ENCODE measurements around the gene GAS7. TPM values are rescaled to one million over a fixed set of nuclear protein-coding genes. Genes with fewer than 3 reads are reported as not detected.

The GAS7 gene
- total RNA-seq, 1 donor from 2014 or later = 2.9 TPM

DNA sequence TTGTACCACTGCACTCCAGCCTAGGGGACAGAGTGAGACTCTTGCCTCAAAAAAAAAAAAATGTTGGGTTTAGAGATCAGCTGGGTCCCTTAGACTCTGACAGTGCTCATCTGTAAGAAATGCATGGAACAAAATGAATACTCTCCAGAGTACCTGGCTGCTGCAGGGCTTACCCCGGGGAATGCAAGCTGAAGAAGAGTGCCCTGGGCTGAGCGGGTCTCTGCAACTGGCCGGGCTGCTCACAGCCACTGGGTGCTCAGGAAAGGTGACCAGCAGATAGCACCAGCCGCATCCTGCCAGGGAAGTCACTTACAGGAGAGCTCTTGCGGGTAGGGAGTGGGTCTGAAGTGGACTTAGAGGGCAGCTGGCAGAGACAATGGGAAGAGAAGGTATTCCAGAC is 82.1 kb downstream of the GAS7 start:
- H3K27ac Mint-ChIP-seq = no peak overlapping the region
- peaks cover 2% of the 10 kb centered on the region for H3K27me3 Mint-ChIP-seq (ENCODE audit: insufficient read depth, low read depth)
- H3K9ac ChIP-seq = no peak overlapping the region
- no peak overlapping the region for H3K4me2 ChIP-seq
- no peaks in the 10 kb centered on the region for H3K36me3 Mint-ChIP-seq
- H3K4me3 Mint-ChIP-seq = no peak overlapping the region
- no peaks in the 10 kb centered on the region for H3F3A ChIP-seq (ENCODE audit: low read depth)
- no peaks in the 10 kb centered on the region for H3K27me3 ChIP-seq
- no peak for DNase-seq (ENCODE audit: low spot score)
- no peaks in the 10 kb centered on the region for H3K79me2 ChIP-seq (ENCODE audit: low read depth)
- H3K9me3 Mint-ChIP-seq = peaks cover 10% of the 10 kb centered on the region
- no peaks in the 10 kb centered on the region for H4K20me1 ChIP-seq (ENCODE audit: low read depth)
- H3K4me1 Mint-ChIP-seq = peaks cover 28% of the 10 kb centered on the region
- H3K4me1 ChIP-seq = no peaks in the 10 kb centered on the region
- H3K27ac ChIP-seq = no peak overlapping the region
- no peaks in the 10 kb centered on the region for H3K9me3 ChIP-seq (ENCODE audit: low read depth)
- no peaks in the 10 kb centered on the region for H3K36me3 ChIP-seq
- H2AFZ ChIP-seq (replicated peaks) = no peak overlapping the region
- no peak overlapping the region for H3K4me3 ChIP-seq
- TF ChIP-seq EZH2 (IDR thresholded peaks at IDR 0.05) = no peak
- no peak for TF ChIP-seq CTCF (IDR thresholded peaks at IDR 0.05)
- TF ChIP-seq EZH2phosphoT487 (IDR thresholded peaks at IDR 0.05) = no peak

DNA sequence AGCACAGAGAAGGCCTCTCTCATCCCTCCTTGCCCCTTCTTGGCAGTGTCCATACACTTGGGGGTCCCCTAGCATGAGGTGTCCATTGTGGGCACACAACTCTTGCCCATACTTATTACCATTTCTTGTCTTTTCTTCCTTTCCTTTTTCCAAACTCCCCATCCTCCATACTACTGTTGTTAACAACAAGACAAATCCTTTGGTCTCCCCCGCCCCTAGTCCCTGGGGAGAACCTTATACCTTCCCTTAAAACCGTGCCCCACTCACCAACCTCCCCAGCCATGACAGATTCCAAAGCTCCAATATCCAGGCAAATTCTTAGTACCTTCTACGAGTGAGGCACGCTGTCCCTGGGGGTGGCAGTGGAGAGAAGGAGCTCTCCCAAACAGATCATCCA is 82.9 kb downstream of the GAS7 start:
- Histone ChIP-seq H3K4me2 (no peak overlapping the region), H3K36me3 (no peaks in the 10 kb centered on the region), H2AFZ (replicated peaks) (no peak overlapping the region), H3K79me2 (ENCODE audit: low read depth) (no peaks in the 10 kb centered on the region), H3F3A (ENCODE audit: low read depth) (no peaks in the 10 kb centered on the region), H3K9ac (no peak overlapping the region), H3K4me1 (no peaks in the 10 kb centered on the region), H3K4me3 (no peak overlapping the region), H3K9me3 (ENCODE audit: low read depth) (no peaks in the 10 kb centered on the region), H3K27ac (no peak overlapping the region), H3K27me3 (no peaks in the 10 kb centered on the region), H4K20me1 (ENCODE audit: low read depth) (no peaks in the 10 kb centered on the region)
- TF ChIP-seq EZH2phosphoT487 (IDR thresholded peaks at IDR 0.05) (no peak), EZH2 (IDR thresholded peaks at IDR 0.05) (no peak), CTCF (IDR thresholded peaks at IDR 0.05) (no peak)
- H3K27ac Mint-ChIP-seq = no peak overlapping the region
- no peak for DNase-seq (ENCODE audit: low spot score)
- H3K4me3 Mint-ChIP-seq = no peak overlapping the region
- peaks cover 28% of the 10 kb centered on the region for H3K4me1 Mint-ChIP-seq
- H3K36me3 Mint-ChIP-seq = no peaks in the 10 kb centered on the region
- H3K9me3 Mint-ChIP-seq = peaks cover 10% of the 10 kb centered on the region
- peaks cover 2% of the 10 kb centered on the region for H3K27me3 Mint-ChIP-seq (ENCODE audit: insufficient read depth, low read depth)

- no peak for DNase-seq (ENCODE audit: low spot score)
- TF ChIP-seq EZH2phosphoT487 (IDR thresholded peaks at IDR 0.05) (no peak), CTCF (IDR thresholded peaks at IDR 0.05) (no peak), EZH2 (IDR thresholded peaks at IDR 0.05) (no peak)
- no peaks in the 10 kb centered on the region for H3K79me2 ChIP-seq (ENCODE audit: low read depth)
- no peaks in the 10 kb centered on the region for H3K27me3 ChIP-seq
- peaks cover 2% of the 10 kb centered on the region for H3K27me3 Mint-ChIP-seq (ENCODE audit: insufficient read depth, low read depth)
- peak overlapping the region; percentile 52 for H3K27ac Mint-ChIP-seq
- no peaks in the 10 kb centered on the region for H3K36me3 Mint-ChIP-seq
- H3F3A ChIP-seq (ENCODE audit: low read depth) = no peaks in the 10 kb centered on the region
- H3K4me1 ChIP-seq = no peaks in the 10 kb centered on the region
- H3K4me3 Mint-ChIP-seq = no peak overlapping the region
- no peak overlapping the region for H2AFZ ChIP-seq (replicated peaks)
- no peak overlapping the region for H3K4me2 ChIP-seq
- no peaks in the 10 kb centered on the region for H3K36me3 ChIP-seq
- H3K9me3 ChIP-seq (ENCODE audit: low read depth) = no peaks in the 10 kb centered on the region
- H3K27ac ChIP-seq = no peak overlapping the region
- H3K9ac ChIP-seq = no peak overlapping the region
- H3K4me3 ChIP-seq = no peak overlapping the region
- peaks cover 10% of the 10 kb centered on the region for H3K9me3 Mint-ChIP-seq
- H4K20me1 ChIP-seq (ENCODE audit: low read depth) = no peaks in the 10 kb centered on the region
- peaks cover 28% of the 10 kb centered on the region for H3K4me1 Mint-ChIP-seq
Observed at GRCh38 chr17:10114931-10115535, 83.4 kb downstream of the GAS7 start.
